ENCODE results near the gene ASIC3.
"Not testable (repeated sequence)": the region's sequence is repeated elsewhere in the genome, so short reads cannot be mapped to it uniquely, and the experiment has no call there.

Gene ASIC3

GRCh38 chr7:151047976-151048815 is at the start of gene ASIC3:
ASIC3 (plus strand) TSS chr7:151048531; CDS start chr7:151048886, 355 bp downstream.
- no peak for DNase-seq (ENCODE audit: low read depth)

- DNase-seq (ENCODE audit: low read depth), result no peak
These were observed 49.3 kb upstream of the ASIC3 start for GRCh38 chr7:150999001-150999400.

- DNase-seq (ENCODE audit: low read depth), result no peak
These were observed 48.7 kb upstream of the ASIC3 start for GRCh38 chr7:150999497-151000230.

- DNase-seq (ENCODE audit: low read depth), result no peak
These were observed 47.3 kb upstream of the ASIC3 start for GRCh38 chr7:151000897-151001495.

GRCh38 chr7:151001546-151001945 is 46.8 kb upstream of the ASIC3 start:
- no peak for DNase-seq (ENCODE audit: low read depth)

GRCh38 chr7:151003572-151003971 is 44.8 kb upstream of the ASIC3 start:
- DNase-seq (ENCODE audit: low read depth), result no peak

GRCh38 chr7:151005566-151005965 is 42.8 kb upstream of the ASIC3 start:
- no peak for DNase-seq (ENCODE audit: low read depth)

GRCh38 chr7:151006590-151007300 is 41.6 kb upstream of the ASIC3 start:
- DNase-seq (ENCODE audit: low read depth), result no peak

GRCh38 chr7:151007469-151007898 is 40.8 kb upstream of the ASIC3 start:
- no peak for DNase-seq (ENCODE audit: low read depth)

- DNase-seq (ENCODE audit: low read depth), result peak; percentile 48
These were observed 40.2 kb upstream of the ASIC3 start for GRCh38 chr7:151008143-151008510.

GRCh38 chr7:151008511-151009323 is 39.6 kb upstream of the ASIC3 start:
- DNase-seq (ENCODE audit: low read depth), result peak; percentile 75

- no peak for DNase-seq (ENCODE audit: low read depth)
These were observed 38.8 kb upstream of the ASIC3 start for GRCh38 chr7:151009327-151010036.

- no peak for DNase-seq (ENCODE audit: low read depth)
These were observed 38.4 kb upstream of the ASIC3 start for GRCh38 chr7:151010037-151010306.

- DNase-seq (ENCODE audit: low read depth), result peak; percentile 37
These were observed 37.8 kb upstream of the ASIC3 start for GRCh38 chr7:151010307-151011096.

GRCh38 chr7:151011097-151011409 is 37.3 kb upstream of the ASIC3 start:
- DNase-seq (ENCODE audit: low read depth), result no peak

GRCh38 chr7:151011616-151012015 is 36.7 kb upstream of the ASIC3 start:
- not testable (repeated sequence) for DNase-seq (ENCODE audit: low read depth)

- no peak for DNase-seq (ENCODE audit: low read depth)
These were observed 36.2 kb upstream of the ASIC3 start for GRCh38 chr7:151012031-151012692.

GRCh38 chr7:151012911-151013347 is 35.4 kb upstream of the ASIC3 start:
- DNase-seq (ENCODE audit: low read depth), result no peak

- no peak for DNase-seq (ENCODE audit: low read depth)
These were observed 35.0 kb upstream of the ASIC3 start for GRCh38 chr7:151013356-151013732.

Data from T-helper 22 cell (primary cell).